GM12878 (cell line): Measurements from ENCODE around the gene C16orf96. TPM values are rescaled to one million over a fixed set of nuclear protein-coding genes. Genes with fewer than 3 reads are reported as not detected.

Experiments
- ATAC-seq: fragments of 200-7000 bp; cut with Tn5 transposase; 3 replicates; pipeline ENCODE4 v1.9.1; 2020; ENCODE audit warnings: mild to moderate bottlenecking, moderate library complexity
- BruUV-seq: library from RNA; stranded (reverse); fragments of 400-500 nt; replicated peaks from 2 replicates; lab custom pipeline; 2021; lab: Mats Ljungman, UMichigan
- CTCF ChIA-PET: fragments of 300-600 bp; sonication (Branson Sonifier 250); formaldehyde crosslinking; extraction: SDS; loops from one replicate; lab custom pipeline; 2021; ENCODE audit warnings: inconsistent platforms; lab: Yijun Ruan, JAX
- POLR2A ChIA-PET: fragments of 350-600 bp; formaldehyde crosslinking; extraction: SDS; loops from one replicate; lab custom pipeline; 2021; ENCODE audit warnings: inconsistent platforms; lab: Charles Lee
- RAD21 ChIA-PET: fragments of 300-600 bp; sonication (Branson Sonifier 250); formaldehyde crosslinking; loops from one replicate; lab custom pipeline; 2023; ENCODE audit warnings: antibody characterized with exemption; ENCODE audit not compliant: unreplicated experiment; lab: Charles Lee
- SMC1A ChIA-PET: fragments of 300-600 bp; sonication (Branson Sonifier 250); formaldehyde crosslinking; loops from one replicate; lab custom pipeline; 2023; ENCODE audit not compliant: unreplicated experiment, uncharacterized antibody; lab: Charles Lee
- DNase-seq: peaks from one replicate; pipeline ENCODE4 v3.0.0-alpha.2; 2011; ENCODE audit warnings: low read depth, low spot score
- FAIRE-seq: peaks from 3 replicates; lab custom pipeline; 2011; peaks lifted over from hg19 to GRCh38; lab: Jason Lieb, UNC
- H2AFZ ChIP-seq: 2 replicates; pipeline ENCODE4 v1.6.0; 2011; ENCODE audit warnings: low read depth, low read length, control low read depth; ENCODE audit not compliant: control insufficient read depth
- H3K27ac ChIP-seq: 2 replicates; pipeline ENCODE4 v1.5.1; 2011; ENCODE audit warnings: control low read depth; ENCODE audit not compliant: control insufficient read depth, insufficient read depth
- H3K27me3 ChIP-seq, 2 experiments: replicated peaks in 1 of 2; 2 replicates each; pipeline versions ENCODE4 v1.6.0 to v1.6.1; 2011; ENCODE audit warnings: low read length in 1 of 2; ENCODE audit not compliant: control insufficient read depth in 2 of 2, insufficient read depth in 2 of 2
- H3K36me3 ChIP-seq, 2 experiments: 2 replicates each; pipeline ENCODE4 v1.5.1; 2011; ENCODE audit warnings: low read length in 1 of 2; ENCODE audit not compliant: control insufficient read depth in 2 of 2, insufficient read depth in 2 of 2
- H3K4me1 ChIP-seq: 2 replicates; pipeline ENCODE4 v1.6.1; 2011; ENCODE audit warnings: mild to moderate bottlenecking, low read length, moderate library complexity, mixed read lengths; ENCODE audit not compliant: control insufficient read depth, insufficient read depth
- H3K4me2 ChIP-seq: 2 replicates; pipeline ENCODE4 v1.6.0; 2011; ENCODE audit warnings: control low read depth; ENCODE audit not compliant: control insufficient read depth, insufficient read depth
- H3K4me3 ChIP-seq: fragments of 200-600 bp; sonication (generic); 2 replicates; pipeline ENCODE4 v1.5.1; 2016
- H3K79me2 ChIP-seq: 2 replicates; pipeline ENCODE4 v1.6.0; 2011; ENCODE audit warnings: low read length; ENCODE audit not compliant: control insufficient read depth, insufficient read depth
- H3K9ac ChIP-seq: 2 replicates; pipeline ENCODE4 v1.8.0; 2011; ENCODE audit warnings: low read length, control low read depth, mixed read lengths; ENCODE audit not compliant: control insufficient read depth, insufficient read depth
- H3K9me3 ChIP-seq: replicated peaks from 3 replicates; pipeline ENCODE4 v1.5.1; 2011; ENCODE audit warnings: mild to moderate bottlenecking, low read length; ENCODE audit not compliant: control insufficient read depth, insufficient read depth
- H4K20me1 ChIP-seq: 2 replicates; pipeline ENCODE4 v1.6.0; 2011; ENCODE audit not compliant: control insufficient read depth, insufficient read depth
- CBFB ChIP-seq: IDR thresholded peaks from 2 replicates; pipeline ENCODE4 v1.6.1; 2016; ENCODE audit warnings: antibody characterized with exemption, low read depth
- IRF4 ChIP-seq: IDR thresholded peaks from 2 replicates; pipeline ENCODE4 v1.6.1; 2011; ENCODE audit warnings: low read depth, low read length
- MAX ChIP-seq: IDR thresholded peaks from 2 replicates; pipeline ENCODE4 v1.6.1; 2012; ENCODE audit warnings: low read depth, low read length, improper control_type of control experiment
- POLR2AphosphoS2 ChIP-seq: IDR thresholded peaks from 2 replicates; pipeline ENCODE4 v1.6.1; 2011; ENCODE audit warnings: low read depth, mild to moderate bottlenecking, low read length, improper control_type of control experiment, moderate library complexity
- SKIL ChIP-seq: fragments of 450-650 bp; IDR thresholded peaks from 2 replicates; pipeline ENCODE4 v1.6.1; 2017; ENCODE audit warnings: mild to moderate bottlenecking, low read depth, inconsistent platforms; ENCODE audit not compliant: poor library complexity, severe bottlenecking
- TCF12 ChIP-seq: IDR thresholded peaks from 2 replicates; pipeline ENCODE4 v1.6.1; 2011; ENCODE audit warnings: low read depth, mild to moderate bottlenecking, low read length
- ZBTB40 ChIP-seq: fragments of 450-650 bp; IDR thresholded peaks from 2 replicates; pipeline ENCODE4 v1.6.1; 2016; ENCODE audit warnings: mild to moderate bottlenecking, moderate library complexity, borderline replicate concordance
- WGBS: methylation state at CpG from one replicate; pipeline ENCODE4 v1.1.6; 2016; ENCODE audit warnings: low lambda C conversion rate; ENCODE audit not compliant: insufficient replicate concordance, insufficient coverage; ENCODE audit errors: missing lambda C conversion rate; 5-methylcytosine and 5-hydroxymethylcytosine counted together
- in situ Hi-C: fragments of 300-500 bp; cut with MboI; formaldehyde crosslinking; loops from 9 replicates; pipeline ENCODE4 v1.14.3; 2018; ENCODE audit warnings: mixed read lengths
- intact Hi-C: fragments of 100-400 bp; cut with micrococcal nuclease; formaldehyde crosslinking; loops from one replicate; pipeline ENCODE4 v1.14.2; 2022; ENCODE audit not compliant: unreplicated experiment
- polyA plus RNA-seq, 11 experiments: library from polyadenylated mRNA; depleted of rRNA in 4 of 11; unstranded in 6 of 11; stranded (reverse) in 5 of 11; fragments of >200 nt; fragmentation: Nextera tagmentation in 4 of 11; fragmentation: Illumina TruSeq in 1 of 11; extraction: Ambion mirVana in 4 of 11; extraction: Trizol in 1 of 11; gene quantifications; 1 replicate in 1 of 11; 2 replicates in 10 of 11; pipeline versions ENCODE4 v1.2.1 to v1.2.3, GENCODE V29; 2011 to 2016; ENCODE audit warnings: inconsistent platforms in 2 of 11, missing spikeins in 2 of 11, low read depth in 1 of 11
- total RNA-seq, 4 experiments: library from RNA; depleted of rRNA in 3 of 4; stranded (reverse); fragments of >200 nt in 3 of 4; fragmentation: Illumina TruSeq in 1 of 4; extraction: Trizol in 1 of 4; gene quantifications; 2 replicates each; pipeline versions ENCODE4 v1.2.1 to v1.2.3, GENCODE V29; 2013 to 2021
- TF ChIP-seq, protein P1 (sequence below): fragments of 450-650 bp; IDR thresholded peaks from 2 replicates; pipeline ENCODE4 v1.6.1; 2018; ENCODE audit warnings: mild to moderate bottlenecking, low read depth, moderate library complexity; ENCODE audit not compliant: partially characterized antibody
- TF ChIP-seq, protein P2 (sequence below): IDR thresholded peaks from 2 replicates; pipeline ENCODE4 v1.6.1; 2012; ENCODE audit warnings: low read depth, low read length, improper control_type of control experiment

C16orf96 gene
- total and polyA plus RNA-seq, 10 of the 15 experiments (the other 5 are each of a cell fraction or from before 2014, with no cell fraction given), result 0.01 to 0.08 (median 0.01) TPM; not detected in 7

DNA sequence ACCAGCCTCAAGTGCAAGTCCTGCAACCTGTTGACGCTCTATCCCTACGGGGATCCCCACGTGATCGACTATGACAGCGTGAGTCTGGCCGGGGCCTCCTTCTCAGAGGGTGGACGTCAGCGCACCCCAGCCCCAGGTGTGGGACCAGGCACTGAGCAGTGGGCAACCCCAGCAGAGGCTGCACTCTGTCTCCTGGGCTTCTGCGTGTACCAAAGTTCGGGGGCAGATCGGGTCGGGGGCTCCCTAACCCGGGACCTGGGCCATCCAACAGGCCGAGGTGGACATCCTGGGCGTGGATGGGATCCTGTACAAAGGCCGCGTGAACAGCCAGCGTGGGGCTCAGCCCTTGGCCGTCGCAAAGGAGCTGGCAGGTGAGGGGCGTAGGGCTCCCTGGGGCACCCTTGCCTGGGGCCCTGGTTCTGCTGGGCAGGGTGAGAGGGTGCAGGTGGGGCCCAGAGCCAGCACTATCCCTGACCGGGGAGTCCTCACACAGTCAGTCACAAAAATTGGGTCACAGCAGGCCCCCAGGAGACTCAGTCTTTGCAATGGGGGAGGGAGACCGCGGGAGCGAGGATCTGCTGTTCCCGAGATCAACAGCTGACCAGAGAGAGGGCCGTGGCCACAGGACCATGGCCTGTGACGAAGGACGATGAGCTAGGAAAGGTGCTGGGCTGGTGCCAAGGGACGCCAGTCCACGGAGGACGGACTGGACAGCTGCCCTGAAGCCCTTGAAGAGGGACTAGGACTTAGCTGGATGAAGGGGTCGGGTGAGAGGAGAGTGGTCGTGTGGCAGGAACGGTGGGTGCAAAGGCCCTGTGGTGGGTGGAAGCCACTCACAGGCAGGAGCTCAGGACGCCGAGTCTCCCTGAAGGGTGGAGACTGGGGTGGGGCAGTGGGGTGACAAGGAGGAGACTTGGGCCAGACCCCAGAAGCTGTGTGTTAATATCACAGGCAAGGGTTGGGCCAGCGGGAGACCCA lies 38.6 kb downstream of the C16orf96 start (continued):
- TF ChIP-seq, protein P1, sequence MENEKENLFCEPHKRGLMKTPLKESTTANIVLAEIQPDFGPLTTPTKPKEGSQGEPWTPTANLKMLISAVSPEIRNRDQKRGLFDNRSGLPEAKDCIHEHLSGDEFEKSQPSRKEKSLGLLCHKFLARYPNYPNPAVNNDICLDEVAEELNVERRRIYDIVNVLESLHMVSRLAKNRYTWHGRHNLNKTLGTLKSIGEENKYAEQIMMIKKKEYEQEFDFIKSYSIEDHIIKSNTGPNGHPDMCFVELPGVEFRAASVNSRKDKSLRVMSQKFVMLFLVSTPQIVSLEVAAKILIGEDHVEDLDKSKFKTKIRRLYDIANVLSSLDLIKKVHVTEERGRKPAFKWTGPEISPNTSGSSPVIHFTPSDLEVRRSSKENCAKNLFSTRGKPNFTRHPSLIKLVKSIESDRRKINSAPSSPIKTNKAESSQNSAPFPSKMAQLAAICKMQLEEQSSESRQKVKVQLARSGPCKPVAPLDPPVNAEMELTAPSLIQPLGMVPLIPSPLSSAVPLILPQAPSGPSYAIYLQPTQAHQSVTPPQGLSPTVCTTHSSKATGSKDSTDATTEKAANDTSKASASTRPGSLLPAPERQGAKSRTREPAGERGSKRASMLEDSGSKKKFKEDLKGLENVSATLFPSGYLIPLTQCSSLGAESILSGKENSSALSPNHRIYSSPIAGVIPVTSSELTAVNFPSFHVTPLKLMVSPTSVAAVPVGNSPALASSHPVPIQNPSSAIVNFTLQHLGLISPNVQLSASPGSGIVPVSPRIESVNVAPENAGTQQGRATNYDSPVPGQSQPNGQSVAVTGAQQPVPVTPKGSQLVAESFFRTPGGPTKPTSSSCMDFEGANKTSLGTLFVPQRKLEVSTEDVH, result no peak
- TF ChIP-seq TCF12 (no peak), CBFB (no peak), MAX (no peak)
- TF ChIP-seq, all 136 proteins: peak for 0

GRCh38 chr16:4597174-4597573 lies 41.0 kb downstream of the C16orf96 start:
- ATAC-seq, result no peak
- in situ Hi-C loops (loop anchor here (10.0 kb wide), 1 partner anchor 62 kb away; the partner anchor contains the start of gene CDIP1), intact Hi-C loops (no loop called here)
- Histone ChIP-seq H3K9ac (no peak overlapping the region), H3K4me3 (no peak overlapping the region), H2AFZ (no peak overlapping the region), H3K79me2 (no peaks in the 10 kb centered on the region), H3K27me3 (no peaks in the 10 kb centered on the region; a peak in 1 of 4 replicates), H4K20me1 (no peaks in the 10 kb centered on the region), H3K36me3 (no peaks in the 10 kb centered on the region), H3K4me2 (no peak overlapping the region), H3K9me3 (no peaks in the 10 kb centered on the region), H3K27ac (no peak overlapping the region), H3K4me1 (no peaks in the 10 kb centered on the region)
- ChIA-PET POLR2A (no interaction called here), SMC1A (interaction anchor here (1.4 kb wide), 1 partner anchor 47 kb away, joined by 3 read pairs; no protein-coding TSS in a partner anchor), RAD21 (no interaction called here), CTCF (no interaction called here)
- 15% methylated on average over 9 of the region's 9 CpGs for WGBS
- DNase-seq, result no peak
- BruUV-seq, result no TSS peak
- FAIRE-seq, result no peak
- no peak for TF ChIP-seq POLR2AphosphoS2
- TF ChIP-seq ZBTB40, result no peak
- TF ChIP-seq IRF4, result no peak
- no peak for TF ChIP-seq SKIL
- TF ChIP-seq, protein P2, sequence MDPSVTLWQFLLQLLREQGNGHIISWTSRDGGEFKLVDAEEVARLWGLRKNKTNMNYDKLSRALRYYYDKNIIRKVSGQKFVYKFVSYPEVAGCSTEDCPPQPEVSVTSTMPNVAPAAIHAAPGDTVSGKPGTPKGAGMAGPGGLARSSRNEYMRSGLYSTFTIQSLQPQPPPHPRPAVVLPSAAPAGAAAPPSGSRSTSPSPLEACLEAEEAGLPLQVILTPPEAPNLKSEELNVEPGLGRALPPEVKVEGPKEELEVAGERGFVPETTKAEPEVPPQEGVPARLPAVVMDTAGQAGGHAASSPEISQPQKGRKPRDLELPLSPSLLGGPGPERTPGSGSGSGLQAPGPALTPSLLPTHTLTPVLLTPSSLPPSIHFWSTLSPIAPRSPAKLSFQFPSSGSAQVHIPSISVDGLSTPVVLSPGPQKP, result no peak
